GM18858 (cell line): ENCODE data around the gene CDK15.
"Not testable (repeated sequence)": the region's sequence is repeated elsewhere in the genome, so short reads cannot be mapped to it uniquely, and the experiment has no call there.

Experiments
- ATAC-seq: cut with Tn5 transposase; IDR thresholded peaks from one replicate; pipeline ENCODE4 v1.9.1; 2021; ENCODE audit not compliant: unreplicated experiment

The CDK15 gene

GRCh38 chr2:201789395-201789794 lies 16.9 kb upstream of the CDK15 start:
- no peak for ATAC-seq

GRCh38 chr2:201790291-201790690 lies 16.0 kb upstream of the CDK15 start:
- no peak for ATAC-seq

GRCh38 chr2:201790989-201791388 lies 15.3 kb upstream of the CDK15 start:
- no peak for ATAC-seq

- no peak for ATAC-seq
Measured at GRCh38 chr2:201793631-201794030, 12.7 kb upstream of the CDK15 start.

GRCh38 chr2:201794294-201794693 lies 12.0 kb upstream of the CDK15 start:
- ATAC-seq = no peak

GRCh38 chr2:201795607-201796477 lies 10.5 kb upstream of the CDK15 start:
- ATAC-seq = no peak

GRCh38 chr2:201796478-201796865 lies 9.9 kb upstream of the CDK15 start:
- ATAC-seq = no peak

GRCh38 chr2:201797175-201797840 lies 9.0 kb upstream of the CDK15 start:
- no peak for ATAC-seq

GRCh38 chr2:201798252-201798913 lies 8.0 kb upstream of the CDK15 start:
- ATAC-seq = no peak

- not testable (repeated sequence) for ATAC-seq
Measured at GRCh38 chr2:201798914-201799285, 7.4 kb upstream of the CDK15 start.

- no peak for ATAC-seq
Measured at GRCh38 chr2:201807452-201807999, 1.2 kb downstream of the CDK15 start.

GRCh38 chr2:201808027-201808426 lies 1.7 kb downstream of the CDK15 start:
- ATAC-seq = no peak

GRCh38 chr2:201809633-201810032 lies 3.3 kb downstream of the CDK15 start:
- no peak for ATAC-seq

- ATAC-seq = not testable (repeated sequence)
Measured at GRCh38 chr2:201810604-201811003, 4.3 kb downstream of the CDK15 start.

GRCh38 chr2:201813996-201814760 lies 7.8 kb downstream of the CDK15 start:
- no peak for ATAC-seq

- ATAC-seq = no peak
Measured at GRCh38 chr2:201816657-201817575, 10.6 kb downstream of the CDK15 start.

- ATAC-seq = no peak
Measured at GRCh38 chr2:201820383-201821007, 14.2 kb downstream of the CDK15 start.

GRCh38 chr2:201821080-201821479 lies 14.7 kb downstream of the CDK15 start:
- ATAC-seq = no peak

GRCh38 chr2:201824212-201824611 lies 17.9 kb downstream of the CDK15 start:
- ATAC-seq = no peak
